NCI-H446 treated with DMSO at 0.1 percent for 48 hours (cell line): ENCODE data around the gene PEF1.

Source experiments
- DNase-seq: peaks from one replicate; lab custom pipeline; 2025; lab: John Stamatoyannopoulos, UW

PEF1 gene

DNA sequence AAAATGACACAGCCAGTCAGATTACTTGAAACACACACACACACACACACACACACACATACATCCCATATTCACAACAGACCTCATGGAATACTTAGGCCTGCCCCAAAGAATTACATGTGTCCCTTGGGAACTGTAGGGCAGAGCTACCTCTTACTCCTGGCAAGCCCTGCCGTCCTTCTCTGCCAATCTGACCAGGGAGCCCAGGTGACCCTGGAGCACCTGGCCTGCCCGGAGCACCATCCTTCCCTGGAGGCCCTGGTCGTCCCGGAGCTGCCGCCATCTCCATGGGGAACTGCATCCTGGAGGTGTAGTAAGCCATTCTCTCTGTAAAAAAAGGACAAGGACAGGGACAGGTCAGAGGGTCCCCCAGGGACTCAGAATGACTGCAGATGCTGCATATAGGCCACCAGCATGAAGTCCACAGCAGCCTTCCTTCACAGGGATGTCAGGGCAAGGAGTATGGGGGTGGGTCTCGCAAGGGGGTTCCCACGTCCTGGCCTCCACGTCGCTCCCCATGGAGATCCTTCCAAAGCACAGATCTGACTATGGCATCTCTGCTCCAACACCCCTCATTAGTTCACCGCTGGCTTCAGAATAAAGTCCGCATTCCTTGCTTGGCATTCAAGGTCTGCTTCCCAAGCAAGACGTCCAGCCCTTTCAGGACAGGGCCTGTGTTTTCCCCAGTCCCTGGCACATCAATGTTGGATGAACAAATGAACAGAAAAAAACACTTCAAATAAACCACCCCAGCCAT is 9.2 kb upstream of the PEF1 start:
- no peak for DNase-seq

DNA sequence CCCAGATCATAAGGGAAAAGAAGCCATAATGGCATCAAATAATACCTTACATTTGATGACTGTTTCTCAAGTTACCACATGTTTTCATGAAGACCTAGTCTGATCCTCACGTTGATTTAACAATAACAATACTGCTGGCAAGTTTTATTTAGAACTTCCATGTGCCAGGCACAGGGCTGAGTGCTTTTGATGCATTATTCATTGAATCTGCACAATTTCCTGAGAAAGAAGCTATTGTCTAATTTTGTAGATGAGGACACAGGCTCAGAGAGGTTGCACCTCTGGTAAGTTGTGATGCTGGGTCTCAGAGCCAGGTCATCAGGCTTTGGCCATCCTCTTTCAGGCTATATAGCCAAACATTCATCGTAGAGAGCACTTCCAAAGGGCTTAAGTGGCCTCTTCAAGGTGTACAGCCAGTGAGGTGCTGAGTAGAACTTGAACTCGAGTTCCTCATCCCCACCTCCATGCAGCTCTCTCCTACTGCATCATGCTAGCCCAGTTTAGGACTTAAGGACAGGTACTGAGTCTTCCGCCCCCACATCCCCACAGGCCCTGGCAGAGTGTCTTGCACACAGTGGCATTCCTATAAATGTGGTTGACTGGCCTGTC is 8.3 kb upstream of the PEF1 start:
- no peak for DNase-seq

DNA sequence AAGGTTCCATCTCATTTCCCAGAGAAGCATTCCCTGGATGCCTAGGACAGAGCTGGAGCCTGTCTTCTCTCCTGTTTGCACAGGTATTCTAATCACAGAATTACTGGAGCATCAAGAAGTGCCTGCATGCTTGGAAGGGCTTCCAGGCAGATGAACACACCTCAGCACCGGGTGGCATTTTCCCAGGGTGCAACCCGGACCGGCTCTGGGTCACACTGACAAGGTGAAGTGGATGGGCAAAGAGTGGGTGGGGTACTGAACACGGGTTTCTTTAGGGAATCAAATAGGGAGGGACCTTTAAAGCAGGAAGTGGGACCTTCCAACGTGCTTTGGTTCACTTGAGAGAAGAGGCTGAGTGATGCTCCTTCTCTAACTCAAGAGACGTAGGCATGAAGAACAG is 7.1 kb upstream of the PEF1 start:
- DNase-seq = no peak

DNA sequence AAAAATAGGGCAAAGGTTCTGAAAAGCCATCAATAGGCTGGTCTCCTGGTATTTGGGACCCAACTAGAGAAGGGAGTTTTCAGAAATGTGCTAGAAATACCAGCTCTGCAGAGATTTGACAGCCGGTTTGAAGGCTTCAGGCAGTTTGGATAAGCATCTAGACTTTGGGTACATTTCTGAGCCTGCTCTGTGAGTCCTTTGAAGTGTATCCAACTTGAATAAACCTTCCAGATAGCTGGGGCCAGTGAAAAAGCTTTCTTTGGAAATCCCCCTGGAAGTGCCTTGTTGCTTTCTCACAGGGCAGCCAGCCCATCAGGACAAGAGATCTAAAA is 6.4 kb upstream of the PEF1 start:
- DNase-seq = no peak

DNA sequence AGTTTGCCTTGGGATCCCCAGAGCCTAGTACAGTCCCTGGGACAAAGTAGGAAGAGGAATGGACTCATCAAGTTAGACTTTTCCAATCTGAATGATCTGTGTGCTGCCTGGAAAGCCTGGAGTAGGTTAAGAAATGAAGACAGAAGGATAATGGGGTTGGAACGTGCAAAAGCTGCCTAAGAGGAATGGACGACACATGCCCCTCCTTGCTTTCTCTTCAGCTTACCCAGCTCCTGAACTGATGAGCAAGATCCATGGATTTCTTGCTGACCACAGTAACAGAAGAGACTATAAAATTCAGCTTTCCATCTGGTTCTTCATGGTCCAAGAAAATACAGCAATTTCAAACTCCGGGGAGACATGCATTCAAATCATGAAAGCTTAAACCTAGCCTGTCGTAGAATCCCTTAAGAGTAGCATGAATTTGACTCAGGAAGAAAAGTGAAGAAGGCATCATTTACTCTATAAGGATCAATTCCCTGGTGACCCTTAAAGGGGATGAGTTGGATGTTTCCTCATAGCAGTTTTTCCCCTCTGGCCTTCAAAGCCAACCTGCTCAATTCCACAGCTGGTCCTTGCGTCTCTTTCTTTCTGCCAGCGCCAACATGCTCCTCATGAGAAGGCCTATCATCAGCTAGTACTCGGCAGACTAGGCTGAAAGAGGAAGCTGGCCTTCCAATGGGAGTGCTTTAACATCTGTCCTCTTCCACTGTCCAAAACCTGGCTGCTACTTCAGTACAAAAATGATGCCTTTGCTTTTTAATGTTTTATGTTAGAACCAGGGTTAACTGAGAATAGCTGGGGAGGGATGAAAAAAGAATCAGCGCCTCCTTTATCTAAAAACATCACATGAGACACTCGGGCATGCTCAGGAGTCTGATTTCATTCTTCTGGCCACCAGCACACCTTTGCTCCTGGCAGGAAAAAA is 5.7 kb upstream of the PEF1 start:
- no peak for DNase-seq

DNA sequence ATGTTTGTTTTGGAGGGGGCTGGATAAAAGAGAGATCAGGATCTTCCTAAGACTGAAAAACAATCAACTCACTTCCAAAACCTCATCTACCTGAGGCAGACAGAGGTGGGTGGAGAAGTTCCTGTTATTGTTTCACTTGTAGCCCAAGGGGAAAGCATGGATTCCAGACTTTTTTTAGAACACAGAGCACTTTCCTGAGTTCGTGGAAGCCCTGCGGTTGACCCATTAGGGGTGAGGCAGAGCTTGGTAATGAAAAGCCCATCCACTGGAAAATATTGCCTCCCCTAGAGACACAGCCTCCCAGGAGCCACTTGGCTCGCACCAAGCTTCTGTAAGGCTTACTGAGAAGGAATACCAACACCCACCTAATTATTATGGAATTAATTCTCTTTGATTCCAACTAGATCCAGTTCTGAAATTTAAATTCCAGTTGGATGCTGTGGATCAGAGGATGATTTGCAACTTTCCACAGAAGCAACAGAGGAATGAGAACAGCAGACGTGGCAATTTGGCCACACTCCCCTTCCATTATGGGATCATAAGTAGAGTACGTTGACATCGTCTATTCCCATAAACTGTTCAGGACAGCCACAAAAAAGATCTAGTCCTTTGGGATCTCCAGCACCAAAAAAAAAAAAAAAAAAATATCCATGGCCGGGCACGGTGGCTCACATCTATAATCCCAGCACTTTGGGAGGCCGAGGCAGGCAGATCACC is 4.1 kb upstream of the PEF1 start:
- DNase-seq = no peak

DNA sequence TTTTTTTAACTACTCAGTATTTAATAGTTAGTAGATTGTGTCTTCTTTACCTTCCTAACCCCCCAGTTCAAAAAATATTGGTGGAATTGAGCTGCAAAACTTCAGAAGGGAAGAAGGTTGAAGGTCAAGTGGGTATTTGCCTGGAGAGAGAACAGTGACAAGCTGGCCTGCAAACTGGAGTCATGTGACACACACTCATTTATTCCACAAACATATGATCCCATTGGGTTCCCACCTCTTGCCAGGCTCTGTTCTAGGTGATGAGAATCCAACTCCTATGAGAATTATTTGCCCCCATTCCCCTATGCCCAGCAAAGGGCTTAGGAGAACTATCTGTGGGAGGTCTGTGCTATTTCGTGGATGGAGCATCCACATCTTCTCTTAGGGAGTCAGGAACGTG is 3.5 kb upstream of the PEF1 start:
- no peak for DNase-seq

DNA sequence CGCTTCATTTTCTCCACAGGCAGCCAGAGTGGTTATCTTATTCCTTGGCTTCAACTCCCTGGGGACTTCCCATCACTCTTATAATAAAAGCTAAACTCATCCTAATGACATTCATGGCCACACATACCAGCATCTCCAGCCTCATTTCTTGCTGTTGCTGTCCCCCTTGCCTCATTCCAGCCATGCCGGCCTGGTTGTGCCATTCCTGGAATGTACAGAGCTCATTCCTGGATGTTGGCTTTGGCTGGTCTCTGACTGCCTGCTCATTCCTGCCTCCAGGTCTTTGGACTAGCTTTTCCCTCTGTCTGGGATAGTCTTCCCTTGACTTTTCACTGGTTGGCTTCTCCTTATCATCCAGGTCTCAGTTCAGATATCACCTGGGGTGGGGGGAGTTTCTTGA is 2.4 kb upstream of the PEF1 start:
- DNase-seq = no peak

DNA sequence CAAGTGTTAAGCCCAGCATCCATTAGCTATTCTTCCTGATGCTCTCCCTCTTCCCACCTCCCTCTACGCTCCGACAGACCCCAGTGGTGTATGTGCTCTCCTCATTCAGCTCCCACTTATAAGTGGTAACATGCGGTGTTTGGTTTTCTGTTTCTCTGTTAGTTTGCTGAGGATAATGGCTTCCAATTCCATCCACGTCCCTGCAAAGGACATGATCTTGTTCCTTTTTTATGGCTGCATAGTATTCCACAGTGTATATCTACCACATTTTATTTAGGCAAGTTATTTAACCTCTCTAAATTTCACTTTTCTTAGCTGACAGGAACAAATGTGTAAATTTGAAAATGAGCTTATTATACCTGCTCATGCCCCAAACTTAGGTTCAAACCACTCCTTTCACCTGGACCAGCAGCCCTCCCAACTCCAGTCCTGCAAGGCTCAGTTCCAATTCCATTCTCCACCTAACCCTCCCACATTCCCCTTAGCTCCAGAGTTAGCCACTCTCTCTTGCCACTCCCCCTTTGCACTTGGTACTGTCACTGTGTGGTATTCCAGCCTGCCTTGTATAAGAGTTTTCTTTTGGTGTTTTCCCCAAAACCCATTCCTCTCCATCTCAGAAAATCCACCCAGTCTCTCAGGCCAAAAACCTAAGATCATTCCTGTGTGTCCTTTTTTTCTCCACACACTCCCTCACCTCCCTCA is 1.7 kb upstream of the PEF1 start:
- no peak for DNase-seq

DNA sequence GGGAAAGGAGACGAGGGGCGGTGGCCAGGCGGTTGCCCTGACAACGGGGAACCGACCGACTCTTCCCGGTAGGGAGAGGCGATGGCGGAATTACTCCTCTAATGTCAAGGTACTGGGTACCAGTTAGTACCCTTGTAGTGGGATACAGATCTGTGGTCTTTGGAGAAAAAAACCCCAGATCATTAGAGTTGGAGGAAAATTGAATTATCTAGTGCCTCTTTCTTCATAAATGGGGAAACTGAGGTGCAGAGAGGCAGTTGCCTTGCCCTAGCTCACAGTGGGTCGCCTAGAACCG is 545 bp upstream of the PEF1 start:
- DNase-seq = no peak

DNA sequence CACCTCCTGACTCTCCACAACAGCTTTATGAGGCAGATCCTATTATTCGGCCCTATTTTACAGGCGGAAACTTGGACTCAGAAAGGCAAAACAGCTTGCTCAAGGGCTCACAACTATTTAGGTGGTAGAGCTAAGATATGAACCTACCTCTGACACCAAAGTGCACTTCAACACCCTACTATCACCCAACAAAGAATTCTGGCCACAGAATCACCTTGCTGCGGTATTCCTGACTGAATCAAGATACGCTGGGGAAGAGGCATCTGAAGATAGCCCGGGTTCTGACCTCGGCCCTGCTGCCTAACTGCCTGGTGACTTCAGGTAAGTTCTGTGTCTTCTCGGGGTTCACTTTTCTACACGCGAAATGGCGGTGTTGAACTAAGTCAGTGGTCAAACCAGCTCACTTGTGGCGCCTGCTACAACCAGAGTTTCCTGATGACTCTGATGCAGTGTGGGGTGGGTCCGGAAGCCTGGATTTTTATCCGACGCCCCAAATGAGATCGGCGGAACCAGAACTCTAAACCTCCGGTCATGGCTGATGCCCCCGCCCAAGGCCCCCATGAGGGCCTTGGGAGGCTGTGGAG is 608 bp downstream of the PEF1 start:
- DNase-seq = no peak

DNA sequence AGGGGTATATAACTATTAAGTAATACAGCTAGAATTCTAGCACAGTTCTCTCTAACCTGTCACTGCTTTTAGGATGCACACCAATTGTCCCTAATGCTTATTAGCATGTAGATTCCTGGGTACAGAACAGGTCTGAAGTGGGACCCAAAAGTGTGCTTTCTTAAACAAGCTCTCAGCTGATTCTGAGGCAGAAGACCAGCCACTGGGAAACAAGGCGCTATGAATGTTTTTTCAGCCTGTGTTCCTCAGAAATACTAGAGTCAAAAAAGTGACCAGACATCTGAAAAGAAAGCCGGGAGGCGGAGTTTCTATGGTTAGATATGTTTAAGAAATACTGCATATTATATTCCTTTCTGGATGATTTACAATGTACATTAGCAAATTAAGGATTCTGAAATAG is 1.8 kb downstream of the PEF1 start:
- DNase-seq = no peak

DNA sequence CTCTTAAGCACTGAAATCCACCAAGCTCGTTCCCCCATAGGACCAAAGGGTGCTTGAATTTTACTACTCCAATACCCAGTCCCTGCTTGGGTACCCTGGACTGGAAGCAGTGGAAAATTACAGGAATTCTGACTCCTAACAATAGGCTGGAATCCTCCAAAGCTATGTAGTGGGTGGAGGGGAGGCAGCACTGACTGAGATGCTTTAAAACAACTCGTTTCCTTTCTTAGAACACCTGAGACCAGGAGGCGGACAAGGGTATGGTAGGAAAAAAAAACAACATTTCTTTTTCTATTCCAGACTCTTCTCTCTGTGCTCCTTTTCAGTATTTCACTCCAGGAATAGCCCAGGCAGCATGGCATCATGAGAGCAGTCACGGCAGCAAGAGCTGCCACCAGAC is 2.3 kb downstream of the PEF1 start:
- DNase-seq = no peak

DNA sequence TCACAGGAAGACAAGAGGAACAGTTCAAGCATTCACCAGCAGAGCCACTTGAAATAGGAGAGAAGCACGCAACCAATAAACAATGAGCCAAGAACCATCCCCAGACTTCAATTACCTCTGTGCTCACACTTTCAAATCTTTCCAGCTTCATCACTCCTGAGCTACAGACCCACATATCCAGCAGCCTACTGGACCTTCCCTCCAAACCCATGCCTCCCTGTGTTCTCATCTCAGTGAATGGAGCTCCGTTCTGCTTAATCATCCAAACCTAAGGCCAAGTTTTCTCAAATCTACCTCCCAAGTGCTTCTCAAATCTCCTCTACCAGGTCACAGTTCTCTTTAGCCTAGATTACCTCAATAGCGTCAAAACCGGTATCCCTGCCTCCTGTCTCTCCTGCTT is 3.7 kb downstream of the PEF1 start:
- no peak for DNase-seq

DNA sequence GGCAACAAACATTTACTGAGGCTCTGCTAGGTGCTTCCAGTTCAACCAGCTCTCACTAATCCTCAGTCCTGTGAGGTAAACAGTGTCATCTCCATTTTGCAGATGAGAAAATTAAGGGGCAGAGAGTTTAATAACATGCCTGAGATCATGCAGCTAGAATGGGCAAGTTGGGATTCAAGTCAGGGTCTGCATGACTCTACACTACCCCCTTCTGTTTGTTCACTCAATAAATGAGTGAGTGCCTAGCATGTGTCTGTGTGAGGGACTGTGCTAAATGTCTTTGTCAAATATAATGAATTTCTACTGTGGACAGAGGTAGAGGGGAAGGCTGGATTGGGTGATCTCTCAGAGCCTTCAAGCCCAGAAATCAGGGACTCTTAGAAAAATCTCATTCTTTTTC is 4.5 kb downstream of the PEF1 start:
- no peak for DNase-seq

DNA sequence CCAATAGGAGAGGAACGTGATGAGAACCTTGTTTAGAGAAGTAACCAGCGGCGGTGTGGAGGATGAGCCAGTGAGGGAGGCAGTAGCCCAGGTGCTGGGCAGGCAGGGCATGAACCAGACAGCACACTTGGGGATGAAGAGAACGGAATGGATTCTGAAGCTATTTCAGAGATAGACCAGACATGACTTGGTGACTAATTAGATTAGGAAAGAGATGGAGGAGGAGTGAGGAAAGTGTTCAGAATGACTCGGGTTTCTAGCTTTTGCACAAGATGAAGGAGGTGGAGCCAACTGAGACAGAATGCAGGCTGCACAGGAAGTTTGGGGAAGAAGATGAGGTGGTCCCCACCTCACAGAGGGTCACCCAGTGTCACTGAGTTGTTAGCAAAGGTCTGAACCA is 5.1 kb downstream of the PEF1 start:
- DNase-seq = no peak

DNA sequence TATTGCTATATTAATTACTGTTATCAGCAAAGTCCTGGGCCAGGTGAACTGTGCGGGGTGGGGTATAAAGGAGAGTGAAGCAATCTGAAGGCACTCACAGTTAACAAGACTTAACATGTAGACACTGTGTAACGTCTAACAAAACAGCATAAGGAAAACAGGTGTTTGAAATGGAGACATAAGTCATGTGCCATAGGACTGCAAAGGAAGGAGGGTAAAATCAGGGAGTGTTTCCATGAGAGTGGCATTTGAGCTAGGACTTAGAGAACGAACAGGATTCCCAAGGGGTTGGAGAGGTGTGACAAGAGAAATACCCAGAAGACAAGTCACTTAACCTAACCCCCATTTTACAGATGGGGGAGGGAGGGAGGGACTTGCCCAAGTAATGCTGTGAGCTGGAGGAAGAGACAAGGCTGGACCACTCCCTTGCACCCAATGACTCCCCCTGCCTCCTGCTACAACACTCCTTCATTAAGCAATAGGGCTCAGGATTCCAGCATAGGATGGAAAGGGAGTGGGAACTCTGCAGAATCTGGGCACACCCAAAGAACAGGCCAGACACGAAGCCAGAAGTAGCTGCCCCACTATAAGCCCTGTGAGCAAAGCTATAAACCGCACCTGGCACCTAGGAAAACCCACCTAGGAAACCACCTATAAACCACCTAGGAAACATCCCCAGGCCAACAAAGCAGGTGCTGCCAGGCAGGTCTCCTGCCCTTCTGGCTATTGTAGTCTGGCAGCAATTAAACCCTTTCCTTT is 6.6 kb downstream of the PEF1 start:
- no peak for DNase-seq

DNA sequence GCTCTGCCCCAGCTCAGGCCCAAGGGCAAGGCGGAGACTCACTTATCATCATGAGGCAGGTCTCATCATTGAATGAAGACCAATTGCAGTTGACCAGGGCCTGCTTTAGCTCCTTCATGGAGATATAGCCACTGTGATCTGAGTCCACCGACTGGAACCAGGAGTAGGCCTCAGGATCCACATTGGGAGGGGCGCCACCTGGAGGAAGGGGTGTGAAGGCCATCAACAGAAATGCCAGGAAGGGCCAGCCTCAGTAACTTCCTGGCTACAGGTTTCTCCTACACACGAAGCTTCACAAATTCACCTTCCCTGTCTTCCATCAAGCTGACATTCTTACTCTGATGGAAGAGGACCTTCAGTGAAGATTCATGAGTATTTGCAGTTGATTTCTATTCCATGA is 11.6 kb downstream of the PEF1 start:
- DNase-seq = no peak

DNA sequence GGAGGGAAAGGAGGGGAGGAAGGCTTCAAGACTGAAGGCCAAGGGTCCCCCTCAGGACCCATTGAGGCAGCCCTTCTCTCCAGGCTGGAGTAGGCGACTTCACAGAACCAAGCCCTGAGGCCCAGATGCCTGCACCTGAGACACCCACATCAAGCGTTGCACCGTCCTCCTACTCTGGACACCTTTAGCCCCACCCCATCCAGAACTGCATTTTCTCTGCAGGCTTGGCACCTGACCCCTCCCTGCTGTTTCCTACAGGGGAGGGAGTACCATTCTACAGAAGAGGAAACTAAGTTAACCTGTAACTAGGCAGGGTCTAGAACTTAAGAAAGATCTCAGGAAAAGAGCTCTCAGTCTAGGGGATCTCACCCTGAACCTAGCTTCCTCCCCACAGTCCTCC is 12.0 kb downstream of the PEF1 start:
- DNase-seq = no peak

DNA sequence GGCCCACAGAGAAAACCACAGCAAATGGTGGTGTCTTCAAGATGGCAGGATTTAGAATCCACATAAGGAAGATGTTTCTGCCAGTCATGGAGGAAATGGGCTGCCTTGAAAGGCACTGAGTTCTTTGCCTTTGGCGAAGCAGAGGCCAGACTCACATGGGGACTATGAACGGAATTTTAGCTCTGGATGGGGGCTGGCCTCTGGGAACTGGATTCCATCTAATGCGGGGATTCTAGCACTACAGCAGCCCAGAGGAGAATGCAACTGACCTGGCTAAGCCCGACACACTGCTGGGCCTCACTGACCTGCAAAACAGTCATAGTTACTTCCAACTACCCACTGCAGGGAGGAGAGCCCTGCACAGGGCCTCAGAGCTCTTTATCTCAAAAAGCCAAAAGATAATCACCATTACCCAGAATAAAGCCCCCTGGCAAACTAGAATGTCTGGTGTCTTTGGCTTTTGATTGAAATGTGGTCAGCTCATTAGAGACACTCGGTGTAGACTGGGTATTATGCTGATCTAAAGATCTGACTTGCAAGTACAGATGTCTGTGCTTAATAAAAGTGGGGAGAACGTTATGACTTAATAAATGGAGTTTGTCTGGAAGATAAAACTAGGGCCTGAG is 15.6 kb downstream of the PEF1 start:
- no peak for DNase-seq
